ENCODE measurements around the gene ROGDI.

ROGDI gene

GRCh38 chr16:4765511-4766474 is 36.6 kb downstream of the ROGDI start:
- no peak for DNase-seq

GRCh38 chr16:4763791-4764190 is 38.6 kb downstream of the ROGDI start:
- no peak for DNase-seq

DNA sequence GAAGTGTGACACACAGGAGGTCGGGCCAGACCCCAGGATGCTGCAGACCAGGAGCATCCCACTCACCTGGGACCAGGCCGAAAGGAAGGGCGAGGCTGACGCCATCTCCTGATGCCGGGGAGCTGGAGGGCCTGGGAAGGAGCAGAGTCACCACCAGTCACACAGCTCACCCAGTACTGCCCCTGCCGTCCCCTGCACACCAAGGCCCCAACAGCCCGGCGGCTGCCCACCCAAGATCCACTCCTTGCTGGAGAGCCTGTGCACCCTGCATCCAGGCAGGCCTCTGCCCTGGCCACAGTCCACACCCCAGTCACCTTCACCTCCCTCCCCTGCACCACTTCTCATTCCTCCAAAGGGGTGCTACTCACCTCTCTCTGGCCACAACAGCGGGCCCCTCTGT is 40.2 kb downstream of the ROGDI start:
- no peak for DNase-seq

DNA sequence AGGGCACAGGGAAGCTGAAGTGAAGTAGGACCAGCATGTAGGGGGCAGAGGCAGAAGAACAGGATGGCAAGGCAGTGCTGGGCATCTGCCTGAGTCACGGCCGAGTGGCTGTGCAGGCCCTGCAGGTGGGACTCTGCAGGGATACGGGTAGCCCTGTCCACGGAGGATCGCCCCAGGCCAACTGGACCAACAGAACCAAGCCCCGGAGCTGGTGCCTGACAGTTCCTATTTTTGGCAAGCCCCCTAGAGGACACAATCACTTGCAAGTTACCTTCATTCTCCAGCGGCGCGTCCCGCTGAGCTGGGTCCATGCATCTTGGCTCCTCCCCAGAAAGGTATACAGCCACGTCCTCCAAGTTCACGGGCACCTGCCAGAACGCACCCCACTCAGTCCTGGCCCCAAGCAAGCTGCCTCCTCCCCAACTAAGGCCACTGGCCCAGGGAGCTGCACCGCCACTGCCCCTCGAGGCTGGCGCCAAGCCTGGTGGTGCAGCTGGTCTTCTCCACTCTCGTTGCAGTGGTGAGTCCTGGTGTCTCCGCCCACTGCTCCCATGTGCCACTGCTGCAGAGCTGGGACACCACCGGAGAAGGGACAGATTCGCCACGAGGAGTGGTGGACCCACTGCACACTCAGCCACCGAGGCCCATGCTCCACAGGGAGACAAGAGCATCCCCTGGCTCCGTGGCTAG is 42.1 kb downstream of the ROGDI start:
- DNase-seq, result no peak

- DNase-seq, result no peak
Measured at GRCh38 chr16:4755687-4756086, 46.7 kb downstream of the ROGDI start.

- no peak for DNase-seq
Measured at GRCh38 chr16:4754865-4755264, 47.6 kb downstream of the ROGDI start.

DNA sequence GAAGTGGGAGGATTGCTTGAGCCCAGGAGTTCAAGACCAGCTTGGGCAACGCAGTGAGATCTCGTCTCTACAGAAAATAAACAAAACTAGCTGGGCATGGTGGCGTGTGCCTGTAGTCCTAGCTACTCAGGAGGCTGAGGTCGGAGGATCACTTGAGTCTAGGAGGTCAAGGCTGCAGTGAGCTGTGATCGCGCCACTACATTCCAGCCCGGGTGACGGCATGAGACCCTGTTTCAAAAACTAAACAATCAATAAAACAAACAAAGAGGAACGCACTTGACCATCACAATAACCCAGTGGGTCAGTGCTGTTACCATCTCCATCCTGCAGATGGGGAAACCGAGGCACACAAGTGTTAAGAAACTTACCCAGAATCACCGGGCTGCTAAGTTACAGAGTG is 49.2 kb downstream of the ROGDI start:
- DNase-seq, result no peak

DNA sequence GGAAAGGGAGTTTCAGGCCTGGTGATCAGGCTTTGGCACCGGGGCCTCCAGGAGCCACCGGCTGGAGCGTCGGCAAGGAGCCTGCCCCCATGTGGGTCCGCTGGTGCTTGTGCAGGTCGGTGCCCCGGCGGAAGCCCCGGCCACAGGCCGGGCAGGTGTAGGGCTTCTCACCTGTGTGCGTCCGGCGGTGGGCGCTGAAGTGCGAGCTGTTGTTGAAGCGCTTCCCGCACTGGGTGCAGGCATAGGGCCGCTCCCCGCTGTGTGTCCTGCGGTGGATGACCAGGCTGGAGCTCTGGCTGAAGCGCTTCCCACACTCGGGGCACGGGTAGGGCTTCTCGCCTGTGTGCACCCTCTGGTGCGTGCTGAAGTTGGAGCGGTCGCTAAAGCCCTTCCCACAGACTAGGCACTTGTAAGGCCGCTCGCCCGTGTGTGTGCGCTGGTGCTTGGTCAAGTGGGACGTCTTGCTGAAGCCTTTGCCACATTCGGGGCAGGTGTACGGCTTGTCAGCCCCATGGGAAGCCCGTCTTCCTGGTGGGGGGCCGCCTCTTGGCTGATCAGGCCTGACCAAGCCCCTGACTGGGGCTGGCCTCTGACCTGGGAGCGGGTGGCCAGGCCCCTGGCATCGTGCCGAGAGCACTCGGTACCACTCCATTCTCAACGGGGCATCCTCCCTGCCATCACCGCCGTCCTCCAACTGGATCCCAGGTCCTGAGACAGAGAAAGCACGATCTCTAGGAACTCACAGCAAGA is 49.9 kb downstream of the ROGDI start:
- DNase-seq, result no peak

GRCh38 chr16:4750896-4751295 is 51.5 kb downstream of the ROGDI start:
- DNase-seq, result no peak

DNA sequence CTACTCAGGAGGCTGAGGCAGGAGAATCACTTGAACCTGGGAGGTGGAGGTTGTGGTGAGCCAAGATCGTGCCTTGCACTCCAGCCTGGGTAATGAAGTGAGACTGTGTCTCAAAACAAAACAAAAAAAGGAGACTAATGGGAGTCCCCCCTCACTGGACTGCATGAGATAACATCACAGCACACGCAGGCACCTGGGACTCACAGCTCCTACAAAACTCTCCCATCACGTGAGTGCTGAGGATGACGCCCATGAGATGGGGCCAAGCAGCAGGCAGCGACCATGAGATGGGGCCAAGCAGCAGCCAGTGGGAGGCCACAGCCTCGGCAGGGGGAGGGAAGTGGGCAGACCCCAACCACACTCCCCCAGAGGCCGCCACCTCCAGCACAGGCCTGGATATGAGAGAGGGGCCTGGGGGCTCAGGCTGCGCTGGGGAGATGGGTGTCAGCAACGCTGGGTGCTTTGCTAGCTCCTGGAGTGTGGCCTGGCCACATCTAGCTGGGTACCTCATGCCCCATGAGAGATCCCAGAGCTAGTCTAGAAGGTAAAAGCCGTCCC is 52.7 kb downstream of the ROGDI start:
- DNase-seq, result no peak

GRCh38 chr16:4748682-4749411 is 53.6 kb downstream of the ROGDI start:
- no peak for DNase-seq

DNA sequence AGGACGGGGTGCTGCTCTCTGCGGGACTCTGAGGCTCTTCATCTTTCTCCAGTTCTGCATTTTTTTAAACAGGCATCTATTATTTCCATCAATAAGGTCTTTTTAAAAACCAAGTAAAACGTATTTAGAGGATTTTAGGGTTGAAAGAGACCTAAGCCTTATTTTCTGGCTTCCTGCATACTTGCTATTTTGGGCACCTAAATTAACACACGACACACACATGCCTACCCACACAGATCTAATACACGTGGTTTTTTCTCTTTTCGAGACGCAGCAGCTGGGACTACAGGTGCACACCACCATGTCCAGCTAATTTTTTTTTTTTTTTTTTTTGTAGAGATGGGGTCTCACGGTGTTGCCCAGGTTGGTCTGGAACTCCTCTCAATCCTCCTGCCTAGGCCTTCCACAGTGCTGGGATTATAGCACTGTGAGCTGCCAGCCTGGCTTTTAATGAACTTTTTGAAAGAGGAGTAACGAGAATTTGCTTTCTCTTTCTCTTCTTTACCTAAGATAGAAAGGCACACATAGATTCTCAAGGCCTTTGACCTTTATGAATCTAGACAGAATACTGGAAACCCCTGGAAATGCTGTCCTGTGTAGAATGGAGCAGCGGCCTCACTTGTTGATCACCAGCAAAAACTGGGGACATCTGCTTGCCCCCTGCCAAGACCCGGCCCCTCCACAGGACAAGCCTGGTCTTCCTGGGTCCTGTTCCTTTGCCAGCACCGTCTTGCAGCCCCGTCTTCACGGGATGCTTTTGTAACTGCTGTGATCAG is 54.3 kb downstream of the ROGDI start:
- no peak for DNase-seq

DNA sequence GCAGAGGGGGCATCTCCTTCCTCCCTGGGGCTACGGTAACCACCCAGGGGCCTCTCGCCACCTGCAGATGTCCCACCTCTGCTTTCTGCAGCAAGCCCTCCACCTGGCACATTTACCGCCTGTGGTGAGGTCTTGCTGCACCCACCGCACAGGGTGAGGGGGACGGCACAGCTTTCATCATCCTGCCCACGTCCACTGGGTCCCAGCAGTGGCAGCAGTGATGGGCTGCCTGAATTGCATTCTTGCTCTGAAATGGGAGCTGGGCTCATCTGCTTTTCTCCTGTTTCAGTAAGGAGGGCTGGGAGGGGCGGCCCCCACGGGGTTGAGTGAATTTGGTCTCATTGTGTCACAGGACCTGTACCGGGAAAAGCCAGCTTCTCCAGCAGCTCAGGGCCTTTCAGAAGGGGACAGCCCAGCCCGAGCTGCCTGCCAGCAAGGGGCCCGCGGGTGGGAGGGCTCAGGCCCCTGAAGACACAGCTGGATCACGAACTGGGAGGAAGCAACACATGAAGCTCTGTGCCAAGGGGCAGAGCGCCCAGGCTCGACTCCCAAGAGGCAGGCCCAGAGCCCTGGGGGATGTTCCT is 55.4 kb downstream of the ROGDI start:
- DNase-seq, result no peak
